ENCODE results near the gene ARG2.
A peak's percentile ranks its signal among the peaks of the same experiment; 100 is the strongest.
"Not testable (repeated sequence)": the region's sequence is repeated elsewhere in the genome, so short reads cannot be mapped to it uniquely, and the experiment has no call there.

The ARG2 gene

GRCh38 chr14:67586369-67586768 is 33.4 kb upstream of the ARG2 start:
- no peak for DNase-seq

- no peak for DNase-seq
Measured at GRCh38 chr14:67589204-67589770, 30.4 kb upstream of the ARG2 start.

GRCh38 chr14:67593650-67594049 is 26.1 kb upstream of the ARG2 start:
- not testable (repeated sequence) for DNase-seq

GRCh38 chr14:67595392-67595791 is 24.3 kb upstream of the ARG2 start:
- no peak for DNase-seq

GRCh38 chr14:67599698-67600561 is 19.8 kb upstream of the ARG2 start, which contains the start of gene PIGH:
Gene PIGH (minus strand): TSS chr14:67600268. CDS start chr14:67600203, 65 bp downstream.
- peak; percentile 84 for DNase-seq

GRCh38 chr14:67600562-67600974 is 19.2 kb upstream of the ARG2 start:
- not testable (repeated sequence) for DNase-seq

GRCh38 chr14:67602076-67602475 is 17.6 kb upstream of the ARG2 start:
- no peak for DNase-seq

GRCh38 chr14:67602995-67603545 is 16.6 kb upstream of the ARG2 start:
- no peak for DNase-seq

- no peak for DNase-seq
Measured at GRCh38 chr14:67607646-67608045, 12.1 kb upstream of the ARG2 start.

GRCh38 chr14:67609642-67610310 is 9.9 kb upstream of the ARG2 start:
- no peak for DNase-seq

- no peak for DNase-seq
Measured at GRCh38 chr14:67610491-67610890, 9.2 kb upstream of the ARG2 start.

- DNase-seq = peak; percentile 64
Measured at GRCh38 chr14:67618617-67619063, 1.1 kb upstream of the ARG2 start.

- DNase-seq = no peak
Measured at GRCh38 chr14:67620217-67620785, 581 bp downstream of the ARG2 start.

- peak; percentile 72 for DNase-seq
Measured at GRCh38 chr14:67622675-67623074, 3.0 kb downstream of the ARG2 start.

- no peak for DNase-seq
Measured at GRCh38 chr14:67623114-67623513, 3.4 kb downstream of the ARG2 start.

- not testable (repeated sequence) for DNase-seq
Measured at GRCh38 chr14:67626131-67626530, 6.4 kb downstream of the ARG2 start.

- DNase-seq = no peak
Measured at GRCh38 chr14:67627519-67627918, 7.8 kb downstream of the ARG2 start.

- DNase-seq = no peak
Measured at GRCh38 chr14:67630186-67630585, 10.5 kb downstream of the ARG2 start.

GRCh38 chr14:67630938-67631337 is 11.2 kb downstream of the ARG2 start:
- no peak for DNase-seq

- no peak for DNase-seq
Measured at GRCh38 chr14:67633451-67634147, 13.9 kb downstream of the ARG2 start.

- DNase-seq = no peak
Measured at GRCh38 chr14:67636361-67636919, 16.7 kb downstream of the ARG2 start.

- DNase-seq = no peak
Measured at GRCh38 chr14:67638642-67639041, 18.9 kb downstream of the ARG2 start.
